Endothelial cell of umbilical vein (primary cell): ENCODE data around the gene ATAD2B. TPM values are rescaled to one million over a fixed set of nuclear protein-coding genes. Genes with fewer than 3 reads are reported as not detected.

ENCODE experiments used
- BruUV-seq: library from RNA; stranded (reverse); fragments of 400-500 nt; replicated peaks from 2 replicates; lab custom pipeline; 2021; lab: Mats Ljungman, UMichigan
- CTCF ChIA-PET: fragments of 300-600, 350-600 bp; sonication (Branson Sonifier 250); formaldehyde crosslinking; loops from one replicate; lab custom pipeline; 2021; ENCODE audit warnings: antibody characterized with exemption, inconsistent platforms; lab: Charles Lee
- POLR2A ChIA-PET: fragments of 300-600, 350-600 bp; sonication (Branson Sonifier 250); formaldehyde crosslinking; loops from one replicate; lab custom pipeline; 2021; ENCODE audit warnings: antibody characterized with exemption, inconsistent platforms; lab: Charles Lee
- DNase-seq: peaks from one replicate; pipeline ENCODE4 v3.0.0-alpha.2; 2011; ENCODE audit warnings: low read depth, low spot score
- FAIRE-seq: peaks from 2 replicates; lab custom pipeline; 2011; peaks lifted over from hg19 to GRCh38; lab: Jason Lieb, UNC
- H2AFZ ChIP-seq: 2 replicates; pipeline ENCODE4 v1.6.0; 2012; ENCODE audit warnings: low read depth, low read length, control low read depth, inconsistent platforms
- H3K27ac ChIP-seq: 2 replicates; pipeline ENCODE4 v1.5.1; 2011; ENCODE audit warnings: low read depth, mild to moderate bottlenecking, control low read depth, low read length, moderate library complexity; ENCODE audit not compliant: insufficient read depth
- H3K27me3 ChIP-seq, 2 experiments: 2 replicates each; pipeline versions ENCODE4 v1.6.0 to v1.6.1; 2011; ENCODE audit warnings: low read length in 2 of 2, mixed read lengths in 1 of 2; ENCODE audit not compliant: control insufficient read depth in 2 of 2, insufficient read depth in 2 of 2
- H3K36me3 ChIP-seq, 2 experiments: 2 replicates in 1 of 2; 3 replicates in 1 of 2; pipeline ENCODE4 v1.5.1; 2011; ENCODE audit warnings: low read length in 2 of 2, mild to moderate bottlenecking in 1 of 2, moderate library complexity in 1 of 2; ENCODE audit not compliant: control insufficient read depth in 2 of 2, insufficient read depth in 2 of 2; ENCODE audit errors: extremely low read depth in 1 of 2
- H3K4me1 ChIP-seq: 3 replicates; pipeline ENCODE4 v1.5.1; 2011; ENCODE audit warnings: mild to moderate bottlenecking, low read length; ENCODE audit not compliant: control insufficient read depth, insufficient read depth; ENCODE audit errors: extremely low read depth
- H3K4me2 ChIP-seq: 2 replicates; pipeline ENCODE4 v1.6.1; 2011; ENCODE audit warnings: low read length, control low read depth, mixed read lengths; ENCODE audit not compliant: insufficient read depth
- H3K4me3 ChIP-seq, 3 experiments: fragments of 200-600 bp in 1 of 3; sonication (generic), shearing (Covaris generic) in 1 of 3; replicated peaks in 1 of 3; 2 replicates each; pipeline ENCODE4 v1.5.1; 2011 to 2016; ENCODE audit warnings: control low read depth in 3 of 3, low read length in 3 of 3, mild to moderate bottlenecking in 2 of 3, inconsistent platforms in 1 of 3, low read depth in 1 of 3, moderate library complexity in 1 of 3; ENCODE audit not compliant: insufficient read depth in 1 of 3
- H3K79me2 ChIP-seq: 2 replicates; pipeline ENCODE4 v1.6.0; 2012; ENCODE audit warnings: low read length, inconsistent platforms; ENCODE audit not compliant: control insufficient read depth, insufficient read depth
- H3K9ac ChIP-seq: replicated peaks from 2 replicates; pipeline ENCODE3; 2011; ENCODE audit warnings: low read length, control low read depth; ENCODE audit not compliant: insufficient read depth; ENCODE audit errors: extremely low read depth
- H3K9me1 ChIP-seq: replicated peaks from 3 replicates; pipeline ENCODE4 v1.6.0; 2011; ENCODE audit warnings: mild to moderate bottlenecking, low read length; ENCODE audit not compliant: control insufficient read depth, insufficient read depth; ENCODE audit errors: extremely low read depth
- H3K9me3 ChIP-seq: replicated peaks from 2 replicates; pipeline ENCODE4 v1.5.1; 2012; ENCODE audit warnings: low read length, inconsistent platforms; ENCODE audit not compliant: control insufficient read depth, insufficient read depth
- H4K20me1 ChIP-seq: replicated peaks from 2 replicates; pipeline ENCODE3; 2011; ENCODE audit warnings: mild to moderate bottlenecking, low read length; ENCODE audit not compliant: control insufficient read depth, insufficient read depth; ENCODE audit errors: extremely low read depth
- EZH2 ChIP-seq: IDR thresholded peaks from 2 replicates; pipeline ENCODE4 v1.6.1; 2012; ENCODE audit warnings: borderline replicate concordance, low read depth, mild to moderate bottlenecking, moderate library complexity, low read length, inconsistent platforms; ENCODE audit not compliant: severe bottlenecking
- FOS ChIP-seq: IDR thresholded peaks from 2 replicates; pipeline ENCODE4 v1.6.1; 2011; ENCODE audit warnings: mild to moderate bottlenecking, low read length, moderate library complexity, borderline replicate concordance; ENCODE audit not compliant: insufficient read depth
- GATA2 ChIP-seq: IDR thresholded peaks from 2 replicates; pipeline ENCODE4 v1.7.0; 2011; ENCODE audit warnings: low read depth, mild to moderate bottlenecking, moderate library complexity, mixed read lengths, low read length; ENCODE audit not compliant: insufficient read length, insufficient read depth
- JUN ChIP-seq: IDR thresholded peaks from 2 replicates; pipeline ENCODE4 v1.6.1; 2011; ENCODE audit warnings: borderline replicate concordance, low read depth; ENCODE audit not compliant: insufficient read length, insufficient read depth
- MYC ChIP-seq: IDR thresholded peaks from one replicate; pipeline ENCODE4 v1.6.1; 2011; ENCODE audit warnings: mild to moderate bottlenecking, low read depth, low read length
- POLR2A ChIP-seq: IDR thresholded peaks from 2 replicates; pipeline ENCODE4 v1.6.1; 2012; ENCODE audit warnings: low read depth, mild to moderate bottlenecking, control low read depth, low read length
- POLR2AphosphoS5 ChIP-seq: IDR thresholded peaks from 2 replicates; pipeline ENCODE4 v1.6.1; 2012; ENCODE audit warnings: low read depth, mild to moderate bottlenecking, control low read depth, low read length, moderate library complexity; ENCODE audit not compliant: insufficient read depth
- dilution Hi-C: fragments of 300-500 bp; cut with MboI; formaldehyde crosslinking; loops from one replicate; pipeline ENCODE4 v1.15.0; 2019; ENCODE audit warnings: low sequenced_read_pairs; ENCODE audit not compliant: extremely low pct_ligation_motif_present
- intact Hi-C: fragments of 100-400 bp; cut with micrococcal nuclease; formaldehyde crosslinking; loops from one replicate; pipeline ENCODE4 v1.10.0; 2022
- polyA plus RNA-seq, 4 experiments: library from polyadenylated mRNA; depleted of rRNA in 3 of 4; stranded (reverse) in 3 of 4; unstranded in 1 of 4; fragments of >200 nt; gene quantifications; 2 replicates each; pipeline versions ENCODE4 v1.2.1 to v1.2.3, GENCODE V29; 2011 to 2012; ENCODE audit warnings: missing spikeins in 1 of 4
- total RNA-seq: library from RNA; stranded (reverse); gene quantifications from 2 replicates; pipeline ENCODE4 v1.2.3, GENCODE V29; 2021
- TF ChIP-seq, protein P1 (sequence below): IDR thresholded peaks from 2 replicates; pipeline ENCODE4 v1.6.1; 2011; ENCODE audit not compliant: insufficient read depth, insufficient read length
- TF ChIP-seq, protein P2 (sequence below), 2 donors: IDR thresholded peaks; 1 replicate in 1 of 2; 2 replicates in 1 of 2; pipeline ENCODE4 v1.5.1; 2011; ENCODE audit warnings: low read length in 2 of 2, mild to moderate bottlenecking in 2 of 2, moderate library complexity in 2 of 2, control low read depth in 1 of 2, inconsistent platforms in 1 of 2, low read depth in 1 of 2; ENCODE audit not compliant: insufficient read depth in 1 of 2; ENCODE audit errors: extremely low read depth in 1 of 2

Gene ATAD2B
- total and polyA plus RNA-seq, 2 donors (not counting 3 experiments of a cell fraction or from before 2014, with no cell fraction given): 2.5 to 19.1 TPM

GRCh38 chr2:23813438-23813837 lies 113.5 kb downstream of the ATAD2B start:
- intact Hi-C loops (no loop called here), dilution Hi-C loops (no loop called here)
- DNase-seq: no peak
- no peaks in the 10 kb centered on the region for H3K36me3 ChIP-seq
- H2AFZ ChIP-seq: no peak overlapping the region
- no peaks in the 10 kb centered on the region for H3K27me3 ChIP-seq
- H3K4me2 ChIP-seq: no peak overlapping the region
- H3K4me1 ChIP-seq: no peaks in the 10 kb centered on the region
- ChIA-PET CTCF (interaction anchor here (1.0 kb wide), 1 partner anchor 11 kb away, joined by 3 read pairs; no protein-coding TSS in a partner anchor), POLR2A (no interaction called here)
- H3K79me2 ChIP-seq: no peaks in the 10 kb centered on the region
- no TSS peak for BruUV-seq
- no peak overlapping the region for H3K4me3 ChIP-seq
- no peaks in the 10 kb centered on the region for H4K20me1 ChIP-seq
- H3K27ac ChIP-seq: no peak overlapping the region
- no peak for FAIRE-seq
- TF ChIP-seq POLR2AphosphoS5 (no peak), FOS (no peak), JUN (no peak), MYC (no peak), GATA2 (no peak), EZH2 (no peak), POLR2A (no peak)
- TF ChIP-seq, protein P1, sequence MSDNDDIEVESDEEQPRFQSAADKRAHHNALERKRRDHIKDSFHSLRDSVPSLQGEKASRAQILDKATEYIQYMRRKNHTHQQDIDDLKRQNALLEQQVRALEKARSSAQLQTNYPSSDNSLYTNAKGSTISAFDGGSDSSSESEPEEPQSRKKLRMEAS: no peak
- TF ChIP-seq, protein P2, sequence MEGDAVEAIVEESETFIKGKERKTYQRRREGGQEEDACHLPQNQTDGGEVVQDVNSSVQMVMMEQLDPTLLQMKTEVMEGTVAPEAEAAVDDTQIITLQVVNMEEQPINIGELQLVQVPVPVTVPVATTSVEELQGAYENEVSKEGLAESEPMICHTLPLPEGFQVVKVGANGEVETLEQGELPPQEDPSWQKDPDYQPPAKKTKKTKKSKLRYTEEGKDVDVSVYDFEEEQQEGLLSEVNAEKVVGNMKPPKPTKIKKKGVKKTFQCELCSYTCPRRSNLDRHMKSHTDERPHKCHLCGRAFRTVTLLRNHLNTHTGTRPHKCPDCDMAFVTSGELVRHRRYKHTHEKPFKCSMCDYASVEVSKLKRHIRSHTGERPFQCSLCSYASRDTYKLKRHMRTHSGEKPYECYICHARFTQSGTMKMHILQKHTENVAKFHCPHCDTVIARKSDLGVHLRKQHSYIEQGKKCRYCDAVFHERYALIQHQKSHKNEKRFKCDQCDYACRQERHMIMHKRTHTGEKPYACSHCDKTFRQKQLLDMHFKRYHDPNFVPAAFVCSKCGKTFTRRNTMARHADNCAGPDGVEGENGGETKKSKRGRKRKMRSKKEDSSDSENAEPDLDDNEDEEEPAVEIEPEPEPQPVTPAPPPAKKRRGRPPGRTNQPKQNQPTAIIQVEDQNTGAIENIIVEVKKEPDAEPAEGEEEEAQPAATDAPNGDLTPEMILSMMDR (IDR thresholded peaks at IDR 0.05; ENCODE audit: extremely low read depth in 1 of 2, insufficient read depth in 1 of 2, low read depth in 1 of 2, low read length in 2 of 2): no peak
- no peak overlapping the region for H3K9ac ChIP-seq
- H3K9me3 ChIP-seq: no peaks in the 10 kb centered on the region
- H3K9me1 ChIP-seq: no peaks in the 10 kb centered on the region
